A549 (cell line): Measurements from ENCODE around the gene NKAIN2. TPM values are rescaled to one million over a fixed set of nuclear protein-coding genes. Genes with fewer than 3 reads are reported as not detected.

Experiments
- ATAC-seq, 2 experiments: fragments of 200-7000 bp in 1 of 2; fragments of >200 bp in 1 of 2; cut with Nextera tagmentation in 1 of 2; cut with Tn5 transposase in 1 of 2; 3 replicates each; pipeline versions ENCODE4 v1.8.0 to v1.9.1; 2018 to 2020; ENCODE audit warnings: mild to moderate bottlenecking in 1 of 2, moderate library complexity in 1 of 2
- CTCF ChIA-PET: fragments of 300-600 bp; sonication (Branson Sonifier 250); formaldehyde crosslinking; extraction: SDS; loops from one replicate; lab custom pipeline; 2021; ENCODE audit warnings: antibody characterized with exemption, inconsistent platforms; lab: Yijun Ruan, JAX
- POLR2A ChIA-PET: fragments of 350-600 bp; formaldehyde crosslinking; extraction: SDS; loops from one replicate; lab custom pipeline; 2021; ENCODE audit warnings: antibody characterized with exemption, inconsistent platforms; lab: Yijun Ruan, JAX
- DNase-seq, 2 experiments: peaks; one replicate each; pipeline versions ENCODE4 v3.0.0 to v3.0.0-alpha.2; 2011 to 2016; ENCODE audit warnings: low read depth in 1 of 2, low spot score in 1 of 2
- FAIRE-seq: peaks from 2 replicates; lab custom pipeline; 2011; peaks lifted over from hg19 to GRCh38; lab: Jason Lieb, UNC
- H3K27ac ChIP-seq, 2 experiments: fragments of >200 bp; sonication (Bioruptor Twin); formaldehyde crosslinking; 3 replicates each; pipeline ENCODE4 v1.5.1; 2016 to 2017
- H3K4me1 ChIP-seq: fragments of >200 bp; sonication (Bioruptor Twin); formaldehyde crosslinking; 3 replicates; pipeline ENCODE4 v1.6.1; 2016
- H3K4me2 ChIP-seq: fragments of >200 bp; sonication (Bioruptor Twin); formaldehyde crosslinking; 3 replicates; pipeline ENCODE4 v1.6.1; 2016
- H3K4me3 ChIP-seq: fragments of >200 bp; sonication (Bioruptor Twin); formaldehyde crosslinking; 3 replicates; pipeline ENCODE4 v1.5.1; 2016
- H3K9me3 ChIP-seq: fragments of >200 bp; sonication (Bioruptor Twin); formaldehyde crosslinking; 3 replicates; pipeline ENCODE4 v1.6.1; 2016
- CBX2 ChIP-seq: fragments of 200-600 bp; sonication (generic); IDR thresholded peaks from 2 replicates; pipeline ENCODE4 v1.6.1; 2016; ENCODE audit warnings: low read depth, mild to moderate bottlenecking, borderline replicate concordance
- CBX8 ChIP-seq: fragments of 200-600 bp; sonication (generic); IDR thresholded peaks from 2 replicates; pipeline ENCODE4 v1.6.1; 2016
- CTCF ChIP-seq: fragments of >200 bp; sonication (Bioruptor Twin); formaldehyde crosslinking; IDR thresholded peaks from 3 replicates; pipeline ENCODE4 v1.5.1; 2016
- EHF ChIP-seq: fragments of 250-450 bp; sonication (Bioruptor Pico); IDR thresholded peaks from 2 replicates; pipeline ENCODE4 v1.5.0; 2020; ENCODE audit warnings: mild to moderate bottlenecking
- EHMT2 ChIP-seq: fragments of 200-600 bp; sonication (generic); IDR thresholded peaks from 2 replicates; pipeline ENCODE4 v1.6.1; 2016; ENCODE audit warnings: antibody characterized with exemption, low read depth, mild to moderate bottlenecking, moderate library complexity
- ELK1 ChIP-seq: fragments of 150-350 bp; IDR thresholded peaks from 2 replicates; pipeline ENCODE4 v1.6.1; 2014; ENCODE audit warnings: low read depth, mild to moderate bottlenecking, low read length
- FOSB ChIP-seq: fragments of 250-450 bp; sonication (Bioruptor Pico); IDR thresholded peaks from 2 replicates; pipeline ENCODE4 v1.5.0; 2020; ENCODE audit warnings: mild to moderate bottlenecking, moderate library complexity
- FOXS1 ChIP-seq: fragments of 250-450 bp; sonication (Bioruptor Pico); IDR thresholded peaks from 2 replicates; pipeline ENCODE4 v1.5.0; 2020; ENCODE audit warnings: mild to moderate bottlenecking, moderate library complexity
- GATA3 ChIP-seq: IDR thresholded peaks from 2 replicates; pipeline ENCODE4 v1.6.1; 2012; ENCODE audit warnings: borderline replicate concordance
- HEYL ChIP-seq: fragments of 250-450 bp; sonication (Bioruptor Pico); IDR thresholded peaks from 2 replicates; pipeline ENCODE4 v1.8.0; 2021; ENCODE audit warnings: mild to moderate bottlenecking, moderate library complexity
- HOXA7 ChIP-seq: fragments of 250-450 bp; sonication (Bioruptor Pico); IDR thresholded peaks from 2 replicates; pipeline ENCODE4 v1.5.0; 2020; ENCODE audit warnings: mild to moderate bottlenecking, moderate library complexity
- JUN ChIP-seq, 2 experiments: fragments of >200 bp; sonication (Bioruptor Twin); formaldehyde crosslinking; IDR thresholded peaks; 2 replicates in 1 of 2; 3 replicates in 1 of 2; pipeline ENCODE4 v1.6.1; 2016 to 2017
- JUNB ChIP-seq: fragments of >200 bp; sonication (Bioruptor Twin); formaldehyde crosslinking; IDR thresholded peaks from 2 replicates; pipeline ENCODE4 v1.6.1; 2016
- KDM1A ChIP-seq: fragments of 200-600 bp; sonication (generic); IDR thresholded peaks from 2 replicates; pipeline ENCODE4 v1.6.1; 2016; ENCODE audit warnings: low read depth, mild to moderate bottlenecking
- KDM5A ChIP-seq: fragments of 200-600 bp; sonication (generic); IDR thresholded peaks from 2 replicates; pipeline ENCODE4 v1.6.1; 2016; ENCODE audit warnings: antibody characterized with exemption, mild to moderate bottlenecking
- MAX ChIP-seq: IDR thresholded peaks from 2 replicates; pipeline ENCODE4 v1.6.1; 2012
- MAZ ChIP-seq: fragments of 150-350 bp; IDR thresholded peaks from 2 replicates; pipeline ENCODE4 v1.6.1; 2014; ENCODE audit warnings: antibody characterized with exemption, low read depth, low read length, borderline replicate concordance
- MYC ChIP-seq: IDR thresholded peaks from 2 replicates; pipeline ENCODE4 v1.6.1; 2012; ENCODE audit warnings: mild to moderate bottlenecking, inconsistent platforms, low read length, improper control_type of control experiment, borderline replicate concordance
- PHF8 ChIP-seq: fragments of 200-600 bp; sonication (generic); IDR thresholded peaks from 2 replicates; pipeline ENCODE4 v1.6.1; 2016; ENCODE audit warnings: low read depth, mild to moderate bottlenecking, antibody characterized with exemption, moderate library complexity, borderline replicate concordance
- SMC3 ChIP-seq: fragments of >200 bp; sonication (Bioruptor Twin); formaldehyde crosslinking; IDR thresholded peaks from 3 replicates; pipeline ENCODE4 v1.6.1; 2018; ENCODE audit warnings: inconsistent platforms
- SREBF2 ChIP-seq: fragments of 450-650 bp; IDR thresholded peaks from 2 replicates; pipeline ENCODE4 v1.6.1; 2014; ENCODE audit warnings: mild to moderate bottlenecking, moderate library complexity
- TFCP2L1 ChIP-seq: fragments of 250-450 bp; sonication (Bioruptor Pico); IDR thresholded peaks from 2 replicates; pipeline ENCODE4 v1.5.0; 2021; ENCODE audit warnings: mild to moderate bottlenecking
- TP53 ChIP-seq: fragments of 250-450 bp; sonication (Bioruptor Pico); IDR thresholded peaks from 2 replicates; pipeline ENCODE4 v1.5.0; 2021; ENCODE audit warnings: mild to moderate bottlenecking, moderate library complexity
- ZSCAN20 ChIP-seq: fragments of 250-450 bp; sonication (Bioruptor Pico); IDR thresholded peaks from 2 replicates; pipeline ENCODE4 v1.8.0; 2022; ENCODE audit warnings: mild to moderate bottlenecking, moderate library complexity
- WGBS: methylation state at CpG from one replicate; pipeline ENCODE4 v1.1.6; 2017; ENCODE audit errors: missing lambda C conversion rate; 5-methylcytosine and 5-hydroxymethylcytosine counted together
- polyA plus RNA-seq, 4 experiments: library from polyadenylated mRNA; depleted of rRNA in 3 of 4; stranded (reverse); fragments of >200 nt; fragmentation: RNase III in 1 of 4; extraction: RNeasy Plus Mini Kit Qiagen cat#74134 plus additional on column Dnase treatment in 1 of 4; gene quantifications; 2 replicates in 3 of 4; 3 replicates in 1 of 4; pipeline ENCODE4 v1.2.3, GENCODE V29; 2011 to 2017
- TF ChIP-seq, protein P1 (sequence below): fragments of >200 bp; sonication (Bioruptor Twin); formaldehyde crosslinking; IDR thresholded peaks from 3 replicates; pipeline ENCODE4 v1.6.1; 2016
- TF ChIP-seq, protein P2 (sequence below): IDR thresholded peaks from 2 replicates; pipeline ENCODE4 v1.6.1; 2012
- TF ChIP-seq, protein P3 (sequence below): fragments of 200-600 bp; sonication (generic); IDR thresholded peaks from 2 replicates; pipeline ENCODE4 v1.6.1; 2016; ENCODE audit warnings: antibody characterized with exemption, mild to moderate bottlenecking, moderate library complexity

NKAIN2 gene
- polyA plus RNA-seq, 2 of the 4 experiments (the other 2 are of a cell fraction) = not detected

DNA sequence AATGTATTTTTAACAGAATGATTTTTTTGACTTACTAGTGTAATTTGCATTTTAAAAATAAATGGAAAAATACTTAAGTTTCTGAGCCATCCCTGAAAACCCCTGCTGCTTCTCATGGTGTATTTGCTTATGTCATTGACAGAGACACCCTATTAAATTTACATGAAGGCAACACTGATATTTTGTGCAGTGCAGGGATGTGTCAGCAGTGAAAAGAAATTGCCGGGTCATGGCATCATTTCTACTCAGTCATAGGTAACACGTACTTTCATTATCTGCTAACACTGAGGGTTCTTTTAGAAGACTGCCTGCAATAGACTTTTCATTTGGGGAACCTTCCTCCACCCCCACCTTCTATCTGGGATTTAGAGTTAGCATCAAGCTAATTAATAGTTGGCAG is 1021.9 kb downstream of the NKAIN2 start:
- Histone ChIP-seq H3K4me3 (no peak overlapping the region), H3K4me2 (no peak overlapping the region), H3K27ac (no peak overlapping the region), H3K9me3 (no peaks in the 10 kb centered on the region), H3K4me1 (no peaks in the 10 kb centered on the region)
- POLR2A ChIA-PET = no interaction called here
- no peak for DNase-seq
- FAIRE-seq = no peak
- ATAC-seq = no peak
- CTCF ChIA-PET = no interaction called here
- TF ChIP-seq SMC3 (no peak), CBX2 (no peak), MAX (no peak), KDM5A (no peak), GATA3 (no peak), KDM1A (no peak), PHF8 (no peak), EHF (no peak), HEYL (no peak), CBX8 (no peak), ELK1 (no peak), FOXS1 (no peak), MAZ (no peak), FOSB (no peak), CTCF (no peak)
- TF ChIP-seq, protein P1, sequence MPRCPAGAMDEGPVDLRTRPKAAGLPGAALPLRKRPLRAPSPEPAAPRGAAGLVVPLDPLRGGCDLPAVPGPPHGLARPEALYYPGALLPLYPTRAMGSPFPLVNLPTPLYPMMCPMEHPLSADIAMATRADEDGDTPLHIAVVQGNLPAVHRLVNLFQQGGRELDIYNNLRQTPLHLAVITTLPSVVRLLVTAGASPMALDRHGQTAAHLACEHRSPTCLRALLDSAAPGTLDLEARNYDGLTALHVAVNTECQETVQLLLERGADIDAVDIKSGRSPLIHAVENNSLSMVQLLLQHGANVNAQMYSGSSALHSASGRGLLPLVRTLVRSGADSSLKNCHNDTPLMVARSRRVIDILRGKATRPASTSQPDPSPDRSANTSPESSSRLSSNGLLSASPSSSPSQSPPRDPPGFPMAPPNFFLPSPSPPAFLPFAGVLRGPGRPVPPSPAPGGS = no peak
- TF ChIP-seq, protein P2, sequence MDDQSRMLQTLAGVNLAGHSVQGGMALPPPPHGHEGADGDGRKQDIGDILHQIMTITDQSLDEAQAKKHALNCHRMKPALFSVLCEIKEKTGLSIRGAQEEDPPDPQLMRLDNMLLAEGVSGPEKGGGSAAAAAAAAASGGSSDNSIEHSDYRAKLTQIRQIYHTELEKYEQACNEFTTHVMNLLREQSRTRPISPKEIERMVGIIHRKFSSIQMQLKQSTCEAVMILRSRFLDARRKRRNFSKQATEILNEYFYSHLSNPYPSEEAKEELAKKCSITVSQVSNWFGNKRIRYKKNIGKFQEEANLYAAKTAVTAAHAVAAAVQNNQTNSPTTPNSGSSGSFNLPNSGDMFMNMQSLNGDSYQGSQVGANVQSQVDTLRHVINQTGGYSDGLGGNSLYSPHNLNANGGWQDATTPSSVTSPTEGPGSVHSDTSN = no peak
- TF ChIP-seq, protein P3, sequence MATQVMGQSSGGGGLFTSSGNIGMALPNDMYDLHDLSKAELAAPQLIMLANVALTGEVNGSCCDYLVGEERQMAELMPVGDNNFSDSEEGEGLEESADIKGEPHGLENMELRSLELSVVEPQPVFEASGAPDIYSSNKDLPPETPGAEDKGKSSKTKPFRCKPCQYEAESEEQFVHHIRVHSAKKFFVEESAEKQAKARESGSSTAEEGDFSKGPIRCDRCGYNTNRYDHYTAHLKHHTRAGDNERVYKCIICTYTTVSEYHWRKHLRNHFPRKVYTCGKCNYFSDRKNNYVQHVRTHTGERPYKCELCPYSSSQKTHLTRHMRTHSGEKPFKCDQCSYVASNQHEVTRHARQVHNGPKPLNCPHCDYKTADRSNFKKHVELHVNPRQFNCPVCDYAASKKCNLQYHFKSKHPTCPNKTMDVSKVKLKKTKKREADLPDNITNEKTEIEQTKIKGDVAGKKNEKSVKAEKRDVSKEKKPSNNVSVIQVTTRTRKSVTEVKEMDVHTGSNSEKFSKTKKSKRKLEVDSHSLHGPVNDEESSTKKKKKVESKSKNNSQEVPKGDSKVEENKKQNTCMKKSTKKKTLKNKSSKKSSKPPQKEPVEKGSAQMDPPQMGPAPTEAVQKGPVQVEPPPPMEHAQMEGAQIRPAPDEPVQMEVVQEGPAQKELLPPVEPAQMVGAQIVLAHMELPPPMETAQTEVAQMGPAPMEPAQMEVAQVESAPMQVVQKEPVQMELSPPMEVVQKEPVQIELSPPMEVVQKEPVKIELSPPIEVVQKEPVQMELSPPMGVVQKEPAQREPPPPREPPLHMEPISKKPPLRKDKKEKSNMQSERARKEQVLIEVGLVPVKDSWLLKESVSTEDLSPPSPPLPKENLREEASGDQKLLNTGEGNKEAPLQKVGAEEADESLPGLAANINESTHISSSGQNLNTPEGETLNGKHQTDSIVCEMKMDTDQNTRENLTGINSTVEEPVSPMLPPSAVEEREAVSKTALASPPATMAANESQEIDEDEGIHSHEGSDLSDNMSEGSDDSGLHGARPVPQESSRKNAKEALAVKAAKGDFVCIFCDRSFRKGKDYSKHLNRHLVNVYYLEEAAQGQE = no peak
- WGBS = 36% methylated on average over 2 of the region's 2 CpGs

- Histone ChIP-seq H3K27ac (no peak overlapping the region), H3K4me2 (no peak overlapping the region), H3K9me3 (no peaks in the 10 kb centered on the region), H3K4me1 (no peaks in the 10 kb centered on the region), H3K4me3 (no peak overlapping the region)
- ChIA-PET CTCF (no interaction called here), POLR2A (no interaction called here)
- ATAC-seq (no peak), DNase-seq (no peak), FAIRE-seq (no peak)
- TF ChIP-seq HOXA7 (CRISPR knock-in tag) (no peak), MYC (no peak), SREBF2 (no peak), EHMT2 (no peak), TFCP2L1 (CRISPR knock-in tag) (no peak), TP53 (CRISPR knock-in tag) (no peak), JUN (IDR thresholded peaks at IDR 0.05) (no peak), ZSCAN20 (CRISPR knock-in tag) (no peak), ELK1 (no peak), JUNB (no peak), GATA3 (no peak)
- 88% methylated on average over 1 of the region's 1 CpG for WGBS
Measured at GRCh38 chr6:124829822-124830221, 1026.2 kb downstream of the NKAIN2 start.
